ENCODE data around the gene ZNF444.
A peak's percentile ranks its signal among the peaks of the same experiment; 100 is the strongest.

ZNF444 gene

DNA sequence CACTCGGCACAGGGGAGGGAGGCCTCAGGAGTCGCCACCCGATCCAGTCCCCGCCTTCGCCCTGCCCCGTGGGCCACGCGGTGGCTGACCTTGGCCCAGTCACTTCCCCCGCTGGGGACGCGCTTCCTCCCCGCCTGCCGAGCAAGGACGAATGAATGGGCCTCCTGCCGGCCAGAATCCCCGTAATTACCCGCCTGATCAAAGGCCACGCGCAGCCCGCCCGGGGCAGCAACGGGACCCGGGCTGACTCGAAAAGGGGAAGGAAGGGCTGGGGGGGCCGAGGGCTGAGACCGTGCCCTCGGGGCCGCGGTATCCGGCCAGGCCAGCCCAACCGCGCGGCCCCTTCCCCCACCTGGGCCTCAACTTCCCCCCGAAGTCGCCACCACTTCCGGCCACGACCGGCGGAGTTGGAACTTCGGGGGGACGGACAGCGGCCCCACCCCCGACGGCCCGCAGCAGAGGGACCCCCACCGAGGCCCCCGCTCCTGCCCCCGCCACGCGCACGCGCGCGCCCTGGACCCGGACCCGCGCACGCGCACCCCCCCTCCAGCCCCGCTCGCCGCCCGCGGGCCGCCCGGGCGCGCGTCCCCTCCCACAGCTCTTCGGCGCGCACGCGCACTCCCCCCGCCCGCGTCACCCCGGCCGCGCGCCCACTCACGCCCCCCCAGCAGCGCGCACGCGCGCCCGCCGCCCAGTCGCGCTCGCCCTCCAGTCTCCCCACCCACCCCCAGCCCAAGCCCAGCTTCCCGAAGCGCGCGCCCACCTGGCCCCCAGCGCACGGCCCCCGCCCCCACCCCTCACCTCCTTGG is 20.5 kb upstream of the ZNF444 start:
- Mint-ChIP-seq H3K4me1 (peaks cover 37% of the 10 kb centered on the region), H3K36me3 (ENCODE audit: insufficient read depth) (peaks cover 6% of the 10 kb centered on the region), H3K27me3 (no peaks in the 10 kb centered on the region), H3K27ac (ENCODE audit: low read depth) (peak overlapping the region; percentile 97), H3K9me3 (no peaks in the 10 kb centered on the region), H3K4me3 (peak overlapping the region; percentile 92)
- DNase-seq (ENCODE audit: low spot score in 2 of 2) (peak; percentile 59 to 69), ATAC-seq (replicated peaks; ENCODE audit: extremely low read depth, poor library complexity, severe bottlenecking) (peak; percentile 35)

DNA sequence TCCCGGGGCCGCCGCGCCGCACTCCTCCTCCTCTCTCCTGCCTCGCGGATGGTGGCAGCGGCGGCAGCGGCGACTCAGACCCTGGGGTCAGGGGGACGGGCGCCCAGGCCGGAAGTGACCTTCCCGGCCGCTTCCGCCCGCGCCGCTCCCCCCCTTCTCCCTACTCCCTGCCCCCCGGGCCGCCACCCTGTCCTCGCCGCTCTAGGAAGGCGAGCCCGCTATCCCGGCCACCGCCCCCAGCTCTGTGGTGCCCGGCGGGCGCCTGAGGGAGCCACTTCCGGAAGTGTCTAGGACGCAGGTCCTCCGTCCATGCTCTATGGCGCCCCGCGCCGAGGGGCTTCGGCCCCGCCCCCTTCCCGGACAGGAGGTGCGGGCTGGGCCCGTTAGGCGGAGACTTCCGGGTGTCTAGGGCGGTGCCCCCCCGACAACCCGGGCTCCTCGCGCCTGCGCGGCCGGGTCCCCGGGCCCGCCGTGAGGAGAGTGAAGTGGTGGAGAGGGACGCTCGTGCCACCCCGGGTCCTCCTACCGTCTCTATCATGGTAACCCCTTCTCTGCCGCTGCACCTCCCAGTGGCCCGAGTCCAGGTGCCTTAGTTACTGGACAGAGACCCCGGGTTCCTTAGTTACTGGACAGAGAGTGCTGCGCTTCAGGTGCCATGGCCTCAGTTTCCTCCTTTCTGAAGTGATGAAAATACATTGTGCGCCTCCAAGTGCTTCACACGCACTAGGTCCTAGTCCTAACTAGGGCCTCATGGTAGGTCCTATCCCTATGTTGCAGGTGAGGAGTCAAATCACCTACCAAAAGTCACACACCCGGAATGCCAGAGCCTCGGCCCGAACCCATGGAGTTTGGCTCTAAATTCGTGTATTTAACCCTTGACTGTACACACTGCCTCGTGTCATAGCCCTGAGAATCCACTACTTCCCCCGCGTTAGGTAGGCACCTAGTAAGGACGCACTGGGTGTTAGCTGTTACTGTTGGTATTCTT is 19.6 kb upstream of the ZNF444 start, which contains the start of gene ZNF787:
Gene ZNF787, minus strand, starts transcription at position 116 of the 988 bp plus-strand sequence. CDS start 18,078 bp downstream, outside the sequence.
- H3K9me3 Mint-ChIP-seq, result no peaks in the 10 kb centered on the region
- H3K4me1 Mint-ChIP-seq, result peaks cover 35% of the 10 kb centered on the region
- peaks cover 8% of the 10 kb centered on the region for H3K36me3 Mint-ChIP-seq (ENCODE audit: insufficient read depth)
- peak within 1 kb of the TSS; percentile 97 for H3K27ac Mint-ChIP-seq (ENCODE audit: low read depth)
- no peaks in the 10 kb centered on the region for H3K27me3 Mint-ChIP-seq
- ATAC-seq (replicated peaks; ENCODE audit: extremely low read depth, poor library complexity, severe bottlenecking), result peak; percentile 87
- peak; percentile 92 to 98 for DNase-seq (ENCODE audit: low spot score in 2 of 2)
- peak within 1 kb of the TSS; percentile 92 for H3K4me3 Mint-ChIP-seq

DNA sequence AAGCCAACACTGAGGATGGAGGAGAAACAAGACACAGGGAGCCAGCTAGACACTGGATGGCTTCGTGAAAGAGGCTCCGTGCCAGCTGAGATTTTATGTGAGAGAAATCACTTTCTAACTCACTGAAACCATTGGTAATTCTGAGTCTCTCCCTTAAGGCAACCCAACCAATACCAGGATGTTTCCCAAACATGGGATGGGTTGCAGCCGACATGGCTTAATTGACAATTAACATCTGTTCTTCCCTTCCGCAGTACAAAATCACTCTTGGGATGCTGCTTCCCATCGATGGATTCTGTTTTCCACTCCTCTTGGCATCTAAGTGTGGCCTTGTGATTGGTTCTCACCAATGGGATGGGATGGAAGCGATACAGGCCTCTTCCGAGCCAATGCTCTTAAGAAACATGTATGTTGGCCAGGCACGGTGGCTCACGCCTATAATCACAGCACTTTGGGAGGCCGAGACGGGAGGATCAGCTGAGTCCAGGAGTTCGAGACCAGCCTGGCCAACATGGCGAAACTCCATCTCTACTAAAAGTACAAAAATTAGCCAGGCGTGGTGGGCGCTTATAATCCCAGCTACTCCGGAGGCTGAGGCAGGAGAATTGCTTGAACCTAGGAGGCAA is 17.7 kb upstream of the ZNF444 start:
- Mint-ChIP-seq H3K9me3 (no peaks in the 10 kb centered on the region), H3K36me3 (ENCODE audit: insufficient read depth) (peaks cover 8% of the 10 kb centered on the region), H3K27ac (ENCODE audit: low read depth) (no peak overlapping the region), H3K4me1 (peaks cover 25% of the 10 kb centered on the region), H3K4me3 (no peak overlapping the region), H3K27me3 (no peaks in the 10 kb centered on the region)
- no peak for DNase-seq (ENCODE audit: low spot score in 2 of 2)
- no peak for ATAC-seq (replicated peaks; ENCODE audit: extremely low read depth, poor library complexity, severe bottlenecking)

DNA sequence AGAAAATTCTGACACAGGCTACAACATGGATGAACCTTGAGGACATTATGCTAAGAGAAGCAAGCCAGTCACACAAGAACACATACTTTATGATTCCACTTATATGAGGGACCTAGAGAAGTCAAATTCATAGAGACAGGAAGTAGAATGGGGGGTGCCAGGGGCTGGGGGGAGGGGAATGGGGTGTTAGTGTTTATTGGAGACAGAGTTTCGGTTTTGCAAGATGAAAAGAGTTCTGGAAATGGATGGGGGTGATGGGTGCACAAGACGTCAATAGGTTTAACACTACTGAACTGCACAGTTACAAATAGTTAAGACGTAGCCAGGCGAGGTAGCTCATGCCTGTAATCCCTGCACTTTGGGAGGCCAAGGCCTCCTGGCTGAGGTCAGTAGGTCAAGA is 16.5 kb upstream of the ZNF444 start:
- no peak for ATAC-seq (replicated peaks; ENCODE audit: extremely low read depth, poor library complexity, severe bottlenecking)
- H3K9me3 Mint-ChIP-seq, result no peaks in the 10 kb centered on the region
- no peaks in the 10 kb centered on the region for H3K27me3 Mint-ChIP-seq
- no peak overlapping the region for H3K27ac Mint-ChIP-seq (ENCODE audit: low read depth)
- DNase-seq (ENCODE audit: low spot score in 2 of 2), result no peak
- H3K4me1 Mint-ChIP-seq, result peaks cover 14% of the 10 kb centered on the region
- peaks cover 8% of the 10 kb centered on the region for H3K36me3 Mint-ChIP-seq (ENCODE audit: insufficient read depth)
- H3K4me3 Mint-ChIP-seq, result no peak overlapping the region

DNA sequence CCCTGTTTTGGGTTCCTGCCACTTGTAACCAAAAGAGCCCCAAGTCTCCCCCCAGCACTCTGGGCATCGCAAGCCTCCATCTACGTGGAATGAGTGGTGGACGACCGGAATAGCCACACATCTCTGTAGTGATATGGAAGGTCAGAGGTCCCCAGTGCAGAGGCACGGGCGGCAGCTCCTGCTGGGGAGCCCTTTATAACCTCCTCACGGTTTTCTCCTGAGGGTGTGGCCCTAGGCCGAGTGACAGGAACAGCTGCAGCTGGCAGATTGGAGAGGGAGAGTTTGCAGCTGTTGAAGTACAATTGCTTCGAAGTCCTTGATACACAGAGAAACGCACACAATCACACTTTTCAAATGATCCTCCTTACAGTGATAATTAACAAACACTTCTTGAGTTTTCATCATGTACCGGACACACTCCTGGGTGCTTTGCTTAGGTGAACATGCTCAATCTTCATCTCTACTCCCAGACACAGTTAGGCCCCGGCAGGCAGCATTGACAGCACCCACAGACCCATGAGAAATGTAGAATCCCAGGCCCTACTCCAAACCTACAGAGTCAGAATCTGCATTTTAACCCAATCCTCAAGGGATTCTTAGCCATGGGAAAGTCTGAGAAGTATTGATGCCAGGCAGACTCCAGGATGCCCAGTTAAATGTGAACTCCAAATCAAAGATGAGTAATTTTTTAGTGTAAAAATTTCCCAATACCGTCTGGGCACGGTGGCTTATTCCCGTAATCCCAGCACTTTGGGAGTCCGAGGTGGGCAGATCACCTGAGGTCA is 15.1 kb upstream of the ZNF444 start:
- no peak overlapping the region for H3K4me3 Mint-ChIP-seq
- H3K27me3 Mint-ChIP-seq, result no peaks in the 10 kb centered on the region
- ATAC-seq (replicated peaks; ENCODE audit: extremely low read depth, poor library complexity, severe bottlenecking) (no peak), DNase-seq (ENCODE audit: low spot score in 2 of 2) (no peak)
- peaks cover 8% of the 10 kb centered on the region for H3K36me3 Mint-ChIP-seq (ENCODE audit: insufficient read depth)
- H3K9me3 Mint-ChIP-seq, result no peaks in the 10 kb centered on the region
- no peak overlapping the region for H3K27ac Mint-ChIP-seq (ENCODE audit: low read depth)
- peaks cover 5% of the 10 kb centered on the region for H3K4me1 Mint-ChIP-seq

- H3K9me3 Mint-ChIP-seq, result no peaks in the 10 kb centered on the region
Measured at GRCh38 chr19:56126983-56127780, 13.9 kb upstream of the ZNF444 start.

GRCh38 chr19:56130006-56130405 is 11.1 kb upstream of the ZNF444 start:
- ATAC-seq (replicated peaks; ENCODE audit: extremely low read depth, poor library complexity, severe bottlenecking), result no peak
- Mint-ChIP-seq H3K4me3 (no peak overlapping the region), H3K4me1 (no peaks in the 10 kb centered on the region), H3K27me3 (no peaks in the 10 kb centered on the region), H3K27ac (ENCODE audit: low read depth) (no peak overlapping the region), H3K9me3 (no peaks in the 10 kb centered on the region), H3K36me3 (ENCODE audit: insufficient read depth) (peaks cover 2% of the 10 kb centered on the region)
- no peak for DNase-seq (ENCODE audit: low spot score in 2 of 2)

More at GRCh38 chr19:56126983-56127780, 13.9 kb upstream of the ZNF444 start:
- no peaks in the 10 kb centered on the region for H3K4me1 Mint-ChIP-seq
- H3K27ac Mint-ChIP-seq (ENCODE audit: low read depth), result no peak overlapping the region
- H3K27me3 Mint-ChIP-seq, result no peaks in the 10 kb centered on the region
- ATAC-seq (replicated peaks; ENCODE audit: extremely low read depth, poor library complexity, severe bottlenecking) (no peak), DNase-seq (ENCODE audit: low spot score in 2 of 2) (no peak)
- H3K4me3 Mint-ChIP-seq, result no peak overlapping the region
- H3K36me3 Mint-ChIP-seq (ENCODE audit: insufficient read depth), result peaks cover 2% of the 10 kb centered on the region

DNA sequence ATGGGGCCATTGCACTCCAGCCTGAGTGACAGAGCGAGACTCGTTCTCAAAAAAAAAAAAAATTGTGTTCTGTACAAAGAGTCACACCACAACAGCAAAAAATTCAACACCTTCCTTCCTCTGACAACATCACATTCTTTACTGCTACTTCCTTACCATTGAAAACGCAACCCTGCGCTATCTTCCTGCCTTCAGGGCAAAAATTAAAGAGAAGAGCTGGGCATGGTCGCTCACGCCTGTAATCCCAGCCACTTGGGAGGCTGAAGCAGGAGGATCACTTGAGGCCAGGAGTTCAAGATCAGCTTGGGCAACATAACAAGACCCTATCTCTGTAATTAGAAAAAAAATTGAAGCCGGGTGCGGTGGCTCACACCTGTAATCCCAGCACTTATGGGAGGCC is 9.4 kb upstream of the ZNF444 start:
- no peak for ATAC-seq (replicated peaks; ENCODE audit: extremely low read depth, poor library complexity, severe bottlenecking)
- no peaks in the 10 kb centered on the region for H3K36me3 Mint-ChIP-seq (ENCODE audit: insufficient read depth)

DNA sequence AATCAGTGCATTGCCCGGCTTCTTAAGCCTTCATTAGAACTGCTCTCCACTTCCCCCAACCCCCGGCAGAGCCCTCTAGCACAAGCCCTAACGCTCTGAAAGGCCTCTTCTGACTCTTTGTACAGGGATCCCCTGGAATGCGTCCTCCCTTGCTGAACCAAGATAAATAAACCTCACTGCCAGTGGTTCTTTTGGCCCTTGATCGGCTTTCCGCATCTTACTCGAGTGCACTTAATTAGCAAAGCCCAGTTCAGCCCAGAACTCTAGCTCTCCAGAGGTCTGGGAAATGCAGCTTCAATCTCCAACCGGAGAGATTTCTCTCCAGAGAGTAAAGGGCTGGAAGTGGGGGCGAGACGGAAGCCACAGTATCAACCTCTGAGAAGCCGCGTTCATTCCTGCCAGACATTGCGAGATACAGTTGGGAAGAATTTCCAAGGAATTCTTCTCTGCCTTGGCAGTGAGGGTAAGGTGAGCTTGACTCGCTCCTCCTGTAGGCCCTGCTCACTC is 8.7 kb upstream of the ZNF444 start:
- Mint-ChIP-seq H3K9me3 (no peaks in the 10 kb centered on the region), H3K4me3 (no peak overlapping the region), H3K27ac (ENCODE audit: low read depth) (no peak overlapping the region), H3K27me3 (no peaks in the 10 kb centered on the region), H3K36me3 (ENCODE audit: insufficient read depth) (no peaks in the 10 kb centered on the region), H3K4me1 (no peaks in the 10 kb centered on the region)
- DNase-seq (ENCODE audit: low spot score in 2 of 2) (no peak), ATAC-seq (replicated peaks; ENCODE audit: extremely low read depth, poor library complexity, severe bottlenecking) (no peak)

More for the DNA sequence above, 9.4 kb upstream of the ZNF444 start:
- H3K9me3 Mint-ChIP-seq, result no peaks in the 10 kb centered on the region
- H3K4me3 Mint-ChIP-seq, result no peak overlapping the region
- DNase-seq (ENCODE audit: low spot score in 2 of 2), result no peak
- no peaks in the 10 kb centered on the region for H3K27me3 Mint-ChIP-seq
- H3K4me1 Mint-ChIP-seq, result no peaks in the 10 kb centered on the region
- no peak overlapping the region for H3K27ac Mint-ChIP-seq (ENCODE audit: low read depth)

DNA sequence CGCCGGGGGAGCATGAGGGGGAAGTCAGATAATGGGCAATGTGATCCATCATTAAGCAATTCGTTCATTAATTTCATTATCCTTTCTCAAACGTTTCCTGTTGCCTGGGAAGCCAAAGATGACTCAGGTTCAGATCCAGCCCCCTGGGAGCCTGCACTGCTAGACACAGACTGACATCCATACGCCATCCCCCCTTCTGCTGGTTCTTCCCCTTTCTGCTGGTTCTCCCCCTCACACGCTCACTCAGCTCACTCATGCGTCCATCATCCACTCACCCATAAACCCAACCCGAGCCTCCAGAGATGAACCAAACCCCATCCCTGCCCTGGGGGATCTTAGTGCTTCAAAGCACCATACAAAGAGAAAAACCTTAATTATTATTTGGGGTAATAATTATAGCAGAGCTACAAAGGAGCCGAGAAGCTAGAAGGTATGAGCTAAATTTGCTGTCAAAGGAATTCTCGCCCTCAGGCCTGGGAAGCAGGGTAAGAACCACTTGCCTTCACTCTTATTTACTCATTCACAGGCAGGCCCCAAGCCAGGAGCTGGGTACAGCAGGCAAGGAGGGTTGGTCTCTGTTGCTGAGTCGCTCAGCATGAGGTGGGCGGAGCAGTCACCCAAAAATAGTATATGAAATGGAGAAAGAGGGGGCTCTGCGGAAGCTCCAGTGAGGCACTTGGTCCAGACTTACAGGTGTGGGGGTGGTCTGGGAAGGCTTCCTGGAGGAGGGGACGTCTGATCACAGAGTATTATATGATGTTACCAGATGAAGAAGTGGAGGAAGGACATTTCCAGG is 7.0 kb upstream of the ZNF444 start:
- Mint-ChIP-seq H3K27me3 (no peaks in the 10 kb centered on the region), H3K36me3 (ENCODE audit: insufficient read depth) (no peaks in the 10 kb centered on the region), H3K9me3 (no peaks in the 10 kb centered on the region), H3K27ac (ENCODE audit: low read depth) (no peak overlapping the region), H3K4me1 (no peaks in the 10 kb centered on the region), H3K4me3 (no peak overlapping the region)
- ATAC-seq (replicated peaks; ENCODE audit: extremely low read depth, poor library complexity, severe bottlenecking) (no peak), DNase-seq (ENCODE audit: low spot score in 2 of 2) (no peak)

DNA sequence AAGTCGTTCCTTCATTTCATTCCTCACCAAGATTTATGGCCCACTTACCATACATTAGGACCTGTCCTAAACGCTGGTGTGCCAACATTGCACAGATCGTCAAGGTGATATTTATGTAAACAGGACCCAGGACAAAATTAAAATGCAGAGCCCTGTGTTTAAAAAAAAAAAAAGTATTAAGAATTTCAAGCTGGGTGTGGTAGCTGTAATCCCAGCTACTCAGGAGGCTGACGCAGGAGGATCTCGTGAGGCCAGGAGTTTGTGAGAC is 6.5 kb upstream of the ZNF444 start:
- ATAC-seq (replicated peaks; ENCODE audit: extremely low read depth, poor library complexity, severe bottlenecking), result no peak
- DNase-seq (ENCODE audit: low spot score in 2 of 2), result no peak
- Mint-ChIP-seq H3K27me3 (no peaks in the 10 kb centered on the region), H3K36me3 (ENCODE audit: insufficient read depth) (no peaks in the 10 kb centered on the region), H3K27ac (ENCODE audit: low read depth) (no peak overlapping the region), H3K4me1 (peaks cover under 1% of the 10 kb centered on the region), H3K4me3 (no peak overlapping the region), H3K9me3 (no peaks in the 10 kb centered on the region)
